IPS-NIHi7 (cell line): ENCODE results near the gene USP28.
"Not testable (repeated sequence)": the region's sequence is repeated elsewhere in the genome, so short reads cannot be mapped to it uniquely, and the experiment has no call there.

Experiments used
- DNase-seq: peaks from one replicate; pipeline ENCODE4 v3.0.0; 2012; ENCODE audit warnings: mixed read lengths; ENCODE audit errors: extremely low spot score

USP28 gene

GRCh38 chr11:113838005-113838404 is 37.4 kb downstream of the USP28 start:
- no peak for DNase-seq

- DNase-seq = no peak
Measured at GRCh38 chr11:113835306-113835705, 40.1 kb downstream of the USP28 start.

GRCh38 chr11:113833151-113833550 is 42.2 kb downstream of the USP28 start:
- no peak for DNase-seq

- no peak for DNase-seq
Measured at GRCh38 chr11:113831314-113831713, 44.1 kb downstream of the USP28 start.

- no peak for DNase-seq
Measured at GRCh38 chr11:113829751-113830150, 45.6 kb downstream of the USP28 start.

GRCh38 chr11:113828191-113828590 is 47.2 kb downstream of the USP28 start:
- no peak for DNase-seq

- DNase-seq = no peak
Measured at GRCh38 chr11:113827477-113827876, 47.9 kb downstream of the USP28 start.

- no peak for DNase-seq
Measured at GRCh38 chr11:113818426-113818825, 56.9 kb downstream of the USP28 start.

- no peak for DNase-seq
Measured at GRCh38 chr11:113817626-113818025, 57.7 kb downstream of the USP28 start.

- no peak for DNase-seq
Measured at GRCh38 chr11:113817162-113817561, 58.2 kb downstream of the USP28 start.

GRCh38 chr11:113814181-113814580 is 61.2 kb downstream of the USP28 start:
- DNase-seq = no peak

- no peak for DNase-seq
Measured at GRCh38 chr11:113808931-113809330, 66.4 kb downstream of the USP28 start.

- DNase-seq = peak; percentile 78
Measured at GRCh38 chr11:113806406-113806805, 69.0 kb downstream of the USP28 start.

- no peak for DNase-seq
Measured at GRCh38 chr11:113805640-113806039, 69.7 kb downstream of the USP28 start.

GRCh38 chr11:113802621-113803020 is 72.8 kb downstream of the USP28 start:
- DNase-seq = no peak

GRCh38 chr11:113796663-113797259 is 78.6 kb downstream of the USP28 start:
- DNase-seq = peak; percentile 65

- DNase-seq = no peak
Measured at GRCh38 chr11:113789675-113790320, 85.6 kb downstream of the USP28 start.

GRCh38 chr11:113789016-113789415 is 86.4 kb downstream of the USP28 start:
- not testable (repeated sequence) for DNase-seq

GRCh38 chr11:113782134-113782533 is 93.2 kb downstream of the USP28 start:
- DNase-seq = no peak

- DNase-seq = peak; percentile 19
Measured at GRCh38 chr11:113781682-113782081, 93.7 kb downstream of the USP28 start.

GRCh38 chr11:113779496-113779895 is 95.9 kb downstream of the USP28 start, which contains the start of gene CLDN25:
CLDN25 (plus strand) TSS chr11:113779796; CDS start chr11:113779796, 0 bp downstream.
- DNase-seq = no peak

- no peak for DNase-seq
Measured at GRCh38 chr11:113778111-113778910, 97.1 kb downstream of the USP28 start.

GRCh38 chr11:113774174-113774503 is 101.2 kb downstream of the USP28 start:
- DNase-seq = no peak
